ENCODE data around the gene ADAMTS6.

- no peak for TF ChIP-seq CTCF (IDR thresholded peaks at IDR 0.05)
- no peak for TF ChIP-seq POLR2A (IDR thresholded peaks at IDR 0.05)
Measured at GRCh38 chr5:65125591-65126541, 355.9 kb downstream of the ADAMTS6 start.

Data from Peyer's patch (tissue), 4 donors.